Calu3 (cell line): ENCODE data around the gene FOXB2. TPM values are rescaled to one million over a fixed set of nuclear protein-coding genes. Genes with fewer than 3 reads are reported as not detected.

Source experiments
- BruUV-seq: library from RNA; stranded (reverse); fragments of 400-500 nt; replicated peaks from 2 replicates; lab custom pipeline; 2021; lab: Mats Ljungman, UMichigan
- CTCF ChIA-PET: fragments of 300-600 bp; sonication (Branson Sonifier 250); formaldehyde crosslinking; loops from one replicate; lab custom pipeline; 2022; ENCODE audit warnings: antibody characterized with exemption; lab: Charles Lee
- DNase-seq: peaks from one replicate; pipeline ENCODE4 v3.0.0; 2022
- H3K27ac Mint-ChIP-seq: one replicate; pipeline ENCODE4 v1.8.0; 2022; ENCODE audit warnings: mixed read lengths; ENCODE audit not compliant: unreplicated experiment
- H3K27me3 Mint-ChIP-seq: one replicate; pipeline ENCODE4 v1.8.0; 2022; ENCODE audit warnings: mixed read lengths; ENCODE audit not compliant: unreplicated experiment
- H3K36me3 Mint-ChIP-seq: one replicate; pipeline ENCODE4 v1.8.0; 2022; ENCODE audit warnings: mild to moderate bottlenecking, moderate library complexity, mixed read lengths; ENCODE audit not compliant: insufficient read depth, unreplicated experiment
- H3K4me1 Mint-ChIP-seq: one replicate; pipeline ENCODE4 v1.8.0; 2022; ENCODE audit warnings: mild to moderate bottlenecking, low read depth, mixed read lengths; ENCODE audit not compliant: unreplicated experiment
- H3K4me3 Mint-ChIP-seq: one replicate; pipeline ENCODE4 v1.8.0; 2022; ENCODE audit warnings: mild to moderate bottlenecking, low read depth, moderate library complexity, mixed read lengths; ENCODE audit not compliant: unreplicated experiment
- H3K9me3 Mint-ChIP-seq: one replicate; pipeline ENCODE4 v1.8.0; 2022; ENCODE audit warnings: low read depth, mixed read lengths; ENCODE audit not compliant: unreplicated experiment
- CTCF ChIP-seq: fragments of 200-600 bp; IDR thresholded peaks from one replicate; pipeline ENCODE4 v1.8.0; 2022; ENCODE audit warnings: antibody characterized with exemption; ENCODE audit not compliant: unreplicated experiment
- intact Hi-C: fragments of 100-400 bp; cut with micrococcal nuclease; formaldehyde crosslinking; loops from one replicate; pipeline ENCODE4 v1.10.0; 2022; ENCODE audit not compliant: unreplicated experiment
- total RNA-seq: library from RNA; stranded (reverse); gene quantifications from 2 replicates; pipeline ENCODE4 v1.2.3, GENCODE V29; 2022

Gene FOXB2
- total RNA-seq, 1 experiment from 2014 or later, result not detected

- no peak overlapping the region for H3K4me3 Mint-ChIP-seq
- peaks cover 4% of the 10 kb centered on the region for H3K36me3 Mint-ChIP-seq
- no peak overlapping the region for H3K27ac Mint-ChIP-seq
- CTCF ChIA-PET, result interaction anchor here (0.6 kb wide), 2 partner anchors 26 to 65 kb away, joined by 3 to 4 read pairs; no protein-coding TSS in a partner anchor
- no peaks in the 10 kb centered on the region for H3K9me3 Mint-ChIP-seq
- TF ChIP-seq CTCF, result no peak
- no TSS peak for BruUV-seq
- intact Hi-C loops, result no loop called here
- peaks cover 33% of the 10 kb centered on the region for H3K27me3 Mint-ChIP-seq
- peaks cover 7% of the 10 kb centered on the region for H3K4me1 Mint-ChIP-seq
- DNase-seq, result no peak
These were observed 2.6 kb upstream of the FOXB2 start for GRCh38 chr9:77016526-77017504.

DNA sequence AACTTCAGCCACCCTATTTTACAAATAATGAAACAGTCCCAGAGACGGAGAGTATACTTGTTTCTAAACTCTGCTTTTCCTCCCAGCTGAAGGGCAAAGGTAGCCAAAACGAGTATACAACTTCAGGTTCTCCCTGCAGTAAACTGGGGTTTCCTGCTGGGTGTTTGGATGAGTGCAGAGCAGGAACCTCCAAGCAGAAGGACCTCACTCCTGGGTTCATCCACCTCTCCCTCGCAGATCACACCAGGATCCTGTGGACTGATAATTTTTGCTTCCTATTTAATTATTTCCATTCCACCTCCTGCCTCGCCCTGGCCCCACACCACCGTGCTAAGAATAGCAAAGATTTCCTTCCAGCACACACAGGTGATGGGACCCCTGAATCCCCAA, 2.0 kb upstream of the FOXB2 start:
- CTCF ChIA-PET, result no interaction called here
- TF ChIP-seq CTCF, result no peak
- no peak overlapping the region for H3K4me3 Mint-ChIP-seq
- intact Hi-C loops, result no loop called here
- H3K36me3 Mint-ChIP-seq, result no peaks in the 10 kb centered on the region
- no TSS peak for BruUV-seq
- no peak for DNase-seq
- H3K4me1 Mint-ChIP-seq, result peaks cover 7% of the 10 kb centered on the region
- no peak overlapping the region for H3K27ac Mint-ChIP-seq
- peaks cover 33% of the 10 kb centered on the region for H3K27me3 Mint-ChIP-seq
- H3K9me3 Mint-ChIP-seq, result no peaks in the 10 kb centered on the region

- H3K4me1 Mint-ChIP-seq, result peaks cover 7% of the 10 kb centered on the region
- TF ChIP-seq CTCF, result no peak
- no TSS peak for BruUV-seq
- no peaks in the 10 kb centered on the region for H3K36me3 Mint-ChIP-seq
- H3K4me3 Mint-ChIP-seq, result peak overlapping the region; percentile 56
- DNase-seq, result no peak
- peaks cover 40% of the 10 kb centered on the region for H3K27me3 Mint-ChIP-seq
- H3K9me3 Mint-ChIP-seq, result no peaks in the 10 kb centered on the region
- CTCF ChIA-PET, result no interaction called here
- no peak overlapping the region for H3K27ac Mint-ChIP-seq
- intact Hi-C loops, result no loop called here
These were observed 1.1 kb upstream of the FOXB2 start for GRCh38 chr9:77018058-77018968.

DNA sequence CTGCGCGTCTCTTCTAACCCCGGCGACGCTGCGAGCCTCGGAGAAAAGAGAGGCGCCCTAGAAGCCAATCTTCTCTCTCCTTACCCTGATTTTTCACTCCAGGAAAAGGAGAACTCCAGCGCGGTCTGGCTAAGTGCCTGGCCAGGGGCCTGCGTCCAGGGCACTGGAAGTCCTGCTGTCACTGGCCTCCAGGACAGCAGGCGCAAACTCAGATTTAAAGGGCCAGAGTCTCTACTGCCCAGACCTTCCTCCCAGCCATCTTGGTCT, 553 bp upstream of the FOXB2 start:
- Mint-ChIP-seq H3K27ac (no peak overlapping the region), H3K27me3 (peaks cover 46% of the 10 kb centered on the region), H3K36me3 (no peaks in the 10 kb centered on the region), H3K4me3 (peak overlapping the region; percentile 56), H3K4me1 (peaks cover 7% of the 10 kb centered on the region), H3K9me3 (no peaks in the 10 kb centered on the region)
- CTCF ChIA-PET, result no interaction called here
- intact Hi-C loops, result no loop called here
- no TSS peak for BruUV-seq
- DNase-seq, result no peak
- TF ChIP-seq CTCF, result no peak
